SIG-M5 treated with dmso at 0.1 percent for 504 hours (cell line): ENCODE data around the gene PRDM16.

Experiments
- DNase-seq: peaks from one replicate; lab custom pipeline; 2025; ENCODE audit not compliant: unreplicated experiment; lab: John Stamatoyannopoulos, UW

PRDM16 gene

DNA sequence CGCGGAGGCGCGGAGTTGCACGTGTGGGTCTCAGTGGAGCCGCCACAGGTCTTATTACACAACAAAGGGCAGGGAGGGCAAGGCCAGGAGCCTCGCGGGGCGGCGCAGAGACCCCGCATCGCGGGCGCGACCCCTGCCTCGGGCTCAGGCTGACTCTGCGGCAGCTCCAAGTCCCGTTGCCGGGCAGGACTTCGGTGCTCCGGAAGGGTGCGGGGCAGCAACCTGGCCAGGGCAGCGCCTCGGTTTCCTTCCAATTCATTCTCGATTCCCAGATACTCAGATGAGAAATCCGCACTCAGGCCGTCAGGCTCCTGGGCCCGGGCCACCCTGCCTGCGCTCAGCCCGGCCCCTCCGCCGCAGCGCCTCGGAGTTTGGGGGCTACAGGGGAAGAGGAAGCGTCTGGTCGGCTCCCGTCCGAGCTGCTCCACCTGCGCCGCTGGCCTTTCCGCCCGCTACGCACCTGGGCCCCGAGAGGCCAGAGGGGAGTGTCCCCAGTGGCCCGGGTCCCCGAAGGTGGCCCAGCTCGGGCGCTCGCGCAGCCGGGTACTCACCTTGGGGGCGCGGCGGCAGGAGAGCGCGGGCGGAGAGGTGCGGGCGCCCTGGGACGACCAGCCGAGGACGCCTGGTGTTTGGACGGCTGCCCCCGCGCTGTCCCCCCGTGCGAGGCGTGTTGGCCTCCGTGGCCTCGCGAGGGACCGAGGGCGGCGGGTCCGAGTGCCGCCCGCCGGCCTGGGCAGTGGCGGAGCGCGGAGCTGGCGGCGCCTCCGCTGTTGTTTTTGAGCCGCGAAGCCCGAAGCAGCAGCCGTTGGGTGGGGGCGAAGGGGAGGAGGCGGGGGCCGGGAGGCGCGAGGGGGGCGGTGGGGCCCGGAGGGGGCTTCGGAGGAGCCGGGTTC is 1.1 kb upstream of the PRDM16 start:
- no peak for DNase-seq

- DNase-seq = no peak
These were observed 697 bp downstream of the PRDM16 start for GRCh38 chr1:3069491-3070308.

GRCh38 chr1:3070309-3070643 is 1.3 kb downstream of the PRDM16 start:
- no peak for DNase-seq

DNA sequence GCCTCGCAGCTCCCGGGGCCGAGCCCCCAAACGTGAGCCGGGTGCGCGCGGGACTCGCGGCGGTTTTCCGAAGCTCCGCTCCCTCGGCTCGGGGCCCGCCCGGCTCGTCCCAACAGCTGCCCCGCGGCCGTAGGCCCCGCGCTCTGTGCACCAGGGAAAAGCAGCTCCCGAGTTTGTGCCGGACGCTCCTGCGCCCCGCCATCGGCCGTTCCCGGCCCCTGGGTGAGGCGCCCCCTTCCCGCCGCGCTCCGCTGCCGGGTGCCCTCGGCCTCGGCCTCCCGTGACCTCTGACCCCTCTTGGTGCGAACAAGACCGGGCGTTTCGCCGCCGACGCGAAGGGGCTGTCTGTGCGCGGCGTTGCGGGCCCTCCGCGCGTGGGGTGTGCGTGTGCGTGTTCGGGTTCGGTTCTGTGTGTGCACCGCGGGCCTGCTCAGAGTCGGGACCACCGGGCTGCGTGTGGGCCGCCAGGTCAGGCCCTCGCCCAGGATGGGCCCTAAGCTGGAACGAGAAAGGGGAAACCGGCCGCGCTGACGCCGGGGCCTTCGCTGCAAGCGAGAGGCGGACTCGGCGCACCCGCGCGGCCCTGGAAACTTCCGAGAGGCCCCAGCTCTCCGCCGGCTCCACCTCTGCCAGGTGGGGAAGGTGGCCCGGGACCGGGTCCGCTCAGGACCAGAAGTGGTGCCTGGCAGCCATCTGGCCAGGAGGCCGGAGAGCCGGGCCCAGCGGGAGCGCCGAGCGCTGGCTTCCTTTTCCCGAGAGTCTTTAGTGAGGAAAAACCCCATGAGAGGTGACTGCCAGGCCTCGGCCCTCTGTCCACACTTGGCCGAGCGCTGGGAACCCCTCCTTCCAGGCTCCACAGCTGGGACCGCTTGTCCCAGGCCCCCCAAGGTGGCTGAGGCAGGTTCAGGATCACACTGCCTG is 1.9 kb downstream of the PRDM16 start:
- DNase-seq = no peak

DNA sequence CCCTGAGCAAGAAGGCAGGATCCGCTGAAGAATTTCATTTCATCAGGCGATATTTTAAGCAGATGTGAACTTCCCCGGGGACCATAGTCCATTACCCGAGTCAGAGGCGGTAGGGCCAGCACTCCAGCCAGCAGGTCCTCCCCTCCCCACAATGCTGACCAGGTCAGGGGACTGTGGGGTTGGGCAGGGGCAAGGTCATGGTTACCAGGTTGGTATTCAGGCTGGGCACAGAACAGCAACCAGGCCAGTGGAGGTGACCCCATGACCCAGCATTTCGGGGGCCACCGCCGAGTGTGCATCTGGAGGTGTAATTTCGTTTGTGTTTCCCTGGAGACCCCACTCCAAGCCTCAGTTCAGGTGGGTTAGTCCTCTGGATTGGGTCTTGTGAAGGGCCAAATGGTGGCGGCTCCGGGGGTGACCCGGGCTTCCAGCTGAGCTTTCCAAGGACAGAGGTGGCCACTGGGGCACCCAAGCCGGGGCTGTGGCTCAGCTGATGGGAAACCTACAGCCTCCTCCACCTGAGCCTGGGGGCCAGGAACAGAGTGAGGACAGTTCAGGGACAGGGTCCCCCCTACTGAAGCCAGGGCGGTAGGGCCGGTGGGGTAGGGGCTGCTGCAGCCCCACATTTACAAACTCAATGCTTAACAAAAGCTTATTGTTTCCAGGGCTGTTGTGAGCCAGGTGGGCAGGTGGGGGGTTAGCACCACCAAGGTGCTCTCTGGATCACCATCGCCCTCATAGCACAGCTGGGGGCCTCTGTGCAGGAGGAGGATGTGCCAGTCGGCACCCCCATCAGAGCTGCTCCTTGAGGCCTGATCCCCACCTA is 2.8 kb downstream of the PRDM16 start:
- DNase-seq = no peak

DNA sequence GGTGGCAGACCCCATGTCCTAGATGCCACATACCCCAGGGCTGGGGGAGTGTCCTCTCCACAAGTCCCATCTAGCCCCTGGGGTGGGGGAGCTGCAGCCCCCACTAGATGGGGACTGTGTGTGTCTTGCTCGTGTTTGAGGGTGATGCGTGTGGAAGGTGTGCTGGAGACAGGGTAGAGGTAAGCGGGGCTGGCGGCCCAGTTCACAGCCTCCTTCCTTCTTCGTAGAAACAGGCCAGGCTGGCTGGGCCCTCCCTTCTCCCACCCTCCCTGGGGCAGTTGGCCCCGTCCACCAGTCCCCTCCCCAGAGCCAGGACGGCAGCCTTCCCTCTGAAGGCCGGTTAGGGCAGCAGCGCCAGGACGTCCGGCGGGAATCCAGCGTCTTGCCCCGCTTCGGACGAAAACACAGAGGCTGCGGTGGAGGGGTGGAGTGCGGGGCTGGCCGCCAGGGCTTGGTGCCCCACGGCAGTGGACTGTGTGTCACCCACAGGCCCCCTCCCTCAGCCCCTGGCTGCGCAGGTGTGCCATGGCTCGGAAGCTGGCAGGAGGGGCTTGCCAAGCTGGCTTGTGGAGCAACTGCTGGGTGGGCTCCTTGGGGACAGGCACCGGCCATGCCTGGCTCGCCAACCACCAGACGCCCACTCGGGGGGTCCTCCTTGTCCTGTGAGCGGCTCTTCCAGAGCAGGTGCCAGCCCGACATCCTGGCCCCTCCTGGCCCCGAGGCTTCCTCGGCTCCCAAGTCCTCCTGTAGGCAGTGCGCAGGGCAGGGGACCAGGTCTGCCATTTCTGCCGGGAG is 3.6 kb downstream of the PRDM16 start:
- DNase-seq = no peak

GRCh38 chr1:3073186-3073488 is 4.1 kb downstream of the PRDM16 start:
- DNase-seq = no peak

DNA sequence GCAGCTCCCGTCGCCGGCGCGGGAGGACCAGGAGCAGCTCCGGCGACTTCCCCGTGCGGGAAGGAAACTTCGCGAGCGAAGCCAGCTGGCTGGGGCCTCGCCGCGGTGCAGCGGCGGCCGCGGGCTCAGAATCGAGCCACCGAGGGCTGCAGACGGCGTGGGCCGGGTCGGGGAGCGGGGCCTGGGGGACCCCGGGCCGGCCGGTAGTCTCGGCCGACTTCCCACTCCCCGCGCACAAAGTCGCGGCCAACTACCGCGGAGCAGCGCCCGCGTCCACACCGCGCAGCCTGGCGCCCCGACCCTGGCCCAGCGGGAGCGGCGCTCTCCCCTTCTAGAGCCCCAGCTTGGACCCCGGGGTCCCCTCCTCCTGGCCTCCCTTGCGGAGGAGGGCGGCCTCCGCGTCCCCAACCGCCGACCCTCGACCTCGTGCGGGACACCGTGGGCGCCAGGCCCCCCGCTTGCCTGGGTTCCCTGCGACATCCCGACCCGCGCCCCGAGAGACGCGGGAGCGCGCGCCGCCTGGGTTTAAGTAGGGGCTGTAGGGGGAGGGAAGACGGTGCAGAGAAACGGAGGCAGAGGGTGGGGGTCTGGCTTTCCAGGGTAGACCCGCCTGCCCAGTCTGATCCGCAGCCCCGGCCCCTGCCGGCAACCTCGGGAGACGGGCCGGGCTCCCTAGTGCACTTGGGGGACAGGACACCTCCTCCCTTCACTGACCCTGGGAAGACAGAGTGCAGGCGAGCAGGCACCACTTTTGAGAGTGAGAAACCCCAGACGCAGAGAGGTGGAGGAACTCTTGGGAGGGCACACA is 4.7 kb downstream of the PRDM16 start:
- no peak for DNase-seq

DNA sequence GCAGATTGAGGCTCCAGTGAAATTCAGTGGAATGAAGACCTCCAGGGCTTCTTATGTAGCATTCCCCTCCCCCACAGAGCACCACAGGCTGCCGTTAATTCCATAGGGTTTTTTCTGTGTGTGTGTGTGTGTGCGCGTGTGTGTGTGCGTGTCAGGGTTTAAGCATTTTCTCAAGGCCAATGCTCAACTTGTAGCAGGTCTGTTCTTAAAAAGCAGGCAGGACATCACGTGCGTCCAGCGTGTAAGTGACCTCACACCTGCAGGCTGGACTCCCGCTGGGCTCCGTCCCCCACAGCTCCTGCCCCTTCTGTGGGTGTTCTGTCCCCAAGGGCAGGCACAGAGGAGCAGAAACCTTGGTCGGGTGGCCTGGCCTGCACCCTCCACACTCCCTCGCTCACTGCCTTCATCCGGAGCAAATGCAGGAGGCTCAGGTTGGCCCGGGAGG is 5.3 kb downstream of the PRDM16 start:
- no peak for DNase-seq

DNA sequence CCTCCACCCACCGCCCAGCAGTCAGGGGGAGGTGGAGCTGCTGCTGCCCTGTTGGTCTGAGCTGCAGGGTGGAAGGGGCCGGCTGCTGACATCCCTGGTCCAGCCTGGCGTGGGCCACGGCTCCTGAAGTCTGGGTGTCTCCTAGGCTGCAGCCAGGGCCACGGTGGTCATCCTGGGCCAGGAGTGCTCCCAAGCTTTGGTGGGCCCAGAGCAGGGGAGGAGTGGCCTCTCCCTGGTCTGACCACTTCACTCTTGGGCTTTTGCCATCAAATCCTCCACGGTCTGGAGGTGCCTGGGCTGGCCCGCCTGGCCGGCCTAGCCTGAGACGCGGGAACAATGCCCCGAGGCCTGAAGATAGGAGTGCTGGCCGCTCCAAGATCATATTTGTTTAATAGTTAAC is 5.8 kb downstream of the PRDM16 start:
- no peak for DNase-seq

GRCh38 chr1:3075666-3076362 is 6.8 kb downstream of the PRDM16 start:
- DNase-seq = no peak

GRCh38 chr1:3076363-3076740 is 7.3 kb downstream of the PRDM16 start:
- DNase-seq = no peak

DNA sequence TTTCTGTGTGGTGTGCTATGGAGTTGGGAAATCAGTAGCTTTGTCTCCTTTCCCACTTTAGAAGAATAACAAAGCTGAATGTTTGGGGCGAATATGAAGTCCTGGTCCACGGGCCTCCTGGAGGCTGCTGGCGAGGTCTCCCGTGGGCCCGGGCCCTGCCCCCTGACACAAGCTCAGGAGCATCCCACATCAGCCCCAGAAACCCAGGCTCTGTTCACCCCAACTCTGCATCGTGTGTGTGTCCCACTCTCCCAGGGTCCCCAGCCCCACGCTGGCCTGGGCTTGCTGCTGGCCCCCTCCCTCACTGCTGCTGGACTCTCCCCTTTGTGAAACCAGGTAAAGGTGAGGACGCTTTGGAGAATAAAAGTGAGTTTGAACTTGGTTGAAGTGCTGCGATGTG is 8.1 kb downstream of the PRDM16 start:
- DNase-seq = no peak

DNA sequence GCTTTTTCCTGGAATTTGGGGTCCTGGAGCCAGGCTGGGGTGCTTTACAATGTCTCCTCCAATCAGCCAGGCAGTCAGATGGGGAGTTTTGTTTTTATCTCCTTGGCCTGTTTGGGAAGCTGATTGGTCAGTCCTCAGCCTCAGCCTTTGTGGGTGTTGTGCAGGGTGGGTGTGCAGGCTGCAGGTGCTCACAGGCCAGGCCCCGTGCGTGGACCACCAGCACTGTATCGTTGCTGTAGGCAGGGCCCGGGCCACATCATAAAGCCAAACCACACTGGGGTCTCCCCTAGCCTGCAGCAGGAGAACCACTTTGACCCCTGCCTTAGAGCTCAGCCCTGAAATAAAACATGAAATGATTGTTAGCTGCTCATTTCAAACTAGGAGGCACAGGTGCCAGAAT is 8.6 kb downstream of the PRDM16 start:
- DNase-seq = no peak

GRCh38 chr1:3078430-3078861 is 9.4 kb downstream of the PRDM16 start:
- no peak for DNase-seq

DNA sequence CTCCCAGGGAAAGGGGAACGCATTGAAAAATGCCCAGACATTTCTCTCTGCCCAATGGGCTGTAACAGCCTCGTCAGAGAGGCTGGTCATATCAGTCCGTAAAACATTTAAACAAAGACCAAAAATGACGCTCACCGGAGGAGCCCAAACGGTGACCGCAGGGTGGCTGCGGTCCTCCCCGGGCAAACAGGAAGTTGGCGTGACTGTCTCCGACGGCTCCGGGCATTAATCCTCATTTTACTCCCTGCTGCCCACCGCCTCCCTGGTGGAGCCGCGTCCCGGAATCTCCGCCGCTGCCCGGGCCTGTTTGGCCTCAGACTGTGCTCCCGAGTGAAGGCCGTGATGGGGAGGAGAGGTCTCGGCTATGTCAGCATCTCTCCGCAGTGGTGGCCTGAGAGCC is 9.9 kb downstream of the PRDM16 start:
- DNase-seq = no peak

DNA sequence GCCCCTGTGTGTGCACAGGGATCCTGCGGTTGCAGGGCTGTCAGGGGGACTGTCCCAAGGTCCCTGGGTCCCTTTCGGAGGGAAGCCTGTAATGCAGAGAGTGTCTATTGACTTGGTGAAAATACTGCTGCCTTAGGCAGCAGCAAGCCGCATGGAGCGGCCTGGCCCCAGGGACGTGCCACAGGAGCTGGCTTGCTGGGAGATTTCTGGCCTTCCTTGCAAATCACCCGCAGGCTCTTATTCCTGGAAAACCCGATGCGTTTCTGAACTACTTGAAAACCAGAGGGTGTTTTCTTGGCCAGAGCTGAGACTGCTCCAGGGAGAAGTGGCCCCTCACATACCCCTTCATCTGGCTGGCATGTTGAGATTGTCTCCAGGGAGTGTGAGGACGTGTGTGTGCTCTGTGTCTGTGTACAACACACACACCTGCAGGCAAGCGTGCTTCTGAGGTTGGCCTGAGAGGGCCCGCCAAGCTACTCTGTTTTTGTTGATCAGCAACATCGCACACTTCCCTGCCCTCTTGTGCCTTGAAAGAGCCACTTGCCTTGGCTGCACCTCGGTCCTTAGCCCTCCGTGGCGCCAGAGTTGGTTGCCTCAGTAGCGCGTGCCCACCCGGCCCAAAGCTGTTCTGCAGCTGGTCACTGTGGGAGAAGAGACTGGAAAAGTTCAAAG is 10.5 kb downstream of the PRDM16 start:
- no peak for DNase-seq
